ENCODE results near the gene KLHL42.

Gene KLHL42

GRCh38 chr12:27780612-27781408, 777 bp downstream of the KLHL42 start:
- no peak for DNase-seq (ENCODE audit: low read depth)

GRCh38 chr12:27781680-27782079, 1.6 kb downstream of the KLHL42 start:
- no peak for DNase-seq (ENCODE audit: low read depth)

- no peak for DNase-seq (ENCODE audit: low read depth)
Observed at GRCh38 chr12:27782481-27782880, 2.4 kb downstream of the KLHL42 start.

GRCh38 chr12:27785882-27786570, 6.0 kb downstream of the KLHL42 start:
- no peak for DNase-seq (ENCODE audit: low read depth)

GRCh38 chr12:27787559-27787958, 7.5 kb downstream of the KLHL42 start:
- DNase-seq (ENCODE audit: low read depth): no peak

GRCh38 chr12:27790179-27790578, 10.1 kb downstream of the KLHL42 start:
- no peak for DNase-seq (ENCODE audit: low read depth)

GRCh38 chr12:27794818-27795584, 15.0 kb downstream of the KLHL42 start:
- DNase-seq (ENCODE audit: low read depth): no peak

- DNase-seq (ENCODE audit: low read depth): no peak
Observed at GRCh38 chr12:27796128-27796527, 16.1 kb downstream of the KLHL42 start.

GRCh38 chr12:27797301-27798025, 17.4 kb downstream of the KLHL42 start:
- DNase-seq (ENCODE audit: low read depth): no peak

- no peak for DNase-seq (ENCODE audit: low read depth)
Observed at GRCh38 chr12:27800819-27801218, 20.8 kb downstream of the KLHL42 start.

- DNase-seq (ENCODE audit: low read depth): no peak
Observed at GRCh38 chr12:27801630-27802029, 21.6 kb downstream of the KLHL42 start.

- DNase-seq (ENCODE audit: low read depth): no peak
Observed at GRCh38 chr12:27802511-27802910, 22.5 kb downstream of the KLHL42 start.

GRCh38 chr12:27802936-27803335, 22.9 kb downstream of the KLHL42 start:
- no peak for DNase-seq (ENCODE audit: low read depth)

- no peak for DNase-seq (ENCODE audit: low read depth)
Observed at GRCh38 chr12:27805238-27805637, 25.2 kb downstream of the KLHL42 start.

- DNase-seq (ENCODE audit: low read depth): no peak
Observed at GRCh38 chr12:27806259-27806658, 26.2 kb downstream of the KLHL42 start.

- DNase-seq (ENCODE audit: low read depth): no peak
Observed at GRCh38 chr12:27807063-27807703, 27.1 kb downstream of the KLHL42 start.

- no peak for DNase-seq (ENCODE audit: low read depth)
Observed at GRCh38 chr12:27808841-27809240, 28.8 kb downstream of the KLHL42 start.

GRCh38 chr12:27810756-27811155, 30.7 kb downstream of the KLHL42 start:
- no peak for DNase-seq (ENCODE audit: low read depth)

GRCh38 chr12:27812502-27812901, 32.5 kb downstream of the KLHL42 start:
- no peak for DNase-seq (ENCODE audit: low read depth)

- DNase-seq (ENCODE audit: low read depth): no peak
Observed at GRCh38 chr12:27814411-27814810, 34.4 kb downstream of the KLHL42 start.

GRCh38 chr12:27814851-27815591, 35.0 kb downstream of the KLHL42 start:
- no peak for DNase-seq (ENCODE audit: low read depth)
